ENCODE measurements around the gene XYLT1.

GRCh38 chr16:17131351-17131750 is 339.4 kb downstream of the XYLT1 start:
- TF ChIP-seq CTCF (IDR thresholded peaks at IDR 0.05) (no peak), IRF2 (CRISPR knock-in tag; IDR thresholded peaks at IDR 0.05; ENCODE audit: borderline replicate concordance, low read depth) (no peak), TCF7 (CRISPR knock-in tag; IDR thresholded peaks at IDR 0.05; ENCODE audit: low read depth) (no peak), USF2 (CRISPR knock-in tag; IDR thresholded peaks at IDR 0.05) (no peak), STAT6 (CRISPR knock-in tag; conservative IDR thresholded peaks at IDR 0.05; ENCODE audit: low read depth) (no peak), E2F4 (CRISPR knock-in tag; IDR thresholded peaks at IDR 0.05; ENCODE audit: borderline replicate concordance, low read depth) (no peak), ATF2 (CRISPR knock-in tag; IDR thresholded peaks at IDR 0.05; ENCODE audit: borderline replicate concordance, low read depth) (no peak), PREB (CRISPR knock-in tag; IDR thresholded peaks at IDR 0.05; ENCODE audit: borderline replicate concordance) (no peak)
